Upper lobe of left lung (tissue), 6 donors: Measurements from ENCODE around the gene COX19. TPM values are rescaled to one million over a fixed set of nuclear protein-coding genes. Genes with fewer than 3 reads are reported as not detected.
"Not testable (repeated sequence)": the region's sequence is repeated elsewhere in the genome, so short reads cannot be mapped to it uniquely, and the experiment has no call there.

ENCODE experiments used
- ATAC-seq, 2 donors: fragments of 200-7000 bp; cut with Tn5 transposase; one replicate each; pipeline ENCODE4 v1.9.1; 2022; ENCODE audit warnings: mild to moderate bottlenecking in 2 of 2, moderate library complexity in 2 of 2; ENCODE audit not compliant: low FRiP score in 2 of 2
- DNase-seq, 2 donors: peaks; one replicate each; pipeline ENCODE4 v3.0.0-alpha.2; 2019 to 2020
- H3K27ac ChIP-seq, 4 donors: fragments of 200-600 bp; sonication (generic); one replicate each; pipeline ENCODE4 v1.5.1; 2016 to 2019
- H3K27me3 ChIP-seq, 4 donors: fragments of 200-600 bp; sonication (generic); one replicate each; pipeline ENCODE4 v1.5.1; 2017 to 2019
- H3K36me3 ChIP-seq, 4 donors: fragments of 200-600 bp; sonication (generic); one replicate each; pipeline ENCODE4 v1.5.1; 2016 to 2019
- H3K4me1 ChIP-seq, 4 donors: fragments of 200-600 bp; sonication (generic); one replicate each; pipeline ENCODE4 v1.5.1; 2018 to 2019
- H3K4me3 ChIP-seq, 4 donors: fragments of 200-600 bp; sonication (generic); one replicate each; pipeline ENCODE4 v1.5.1; 2017 to 2019; ENCODE audit warnings: mild to moderate bottlenecking in 2 of 4, moderate library complexity in 1 of 4
- H3K9me3 ChIP-seq, 4 donors: fragments of 200-600 bp; sonication (generic); one replicate each; pipeline ENCODE4 v1.5.1; 2018 to 2019
- EP300 ChIP-seq, 4 donors: sonication (generic); formaldehyde crosslinking; IDR thresholded peaks; one replicate each; pipeline ENCODE4 v1.5.1; 2017; ENCODE audit warnings: antibody characterized with exemption in 4 of 4, control low read depth in 2 of 4
- POLR2A ChIP-seq, 4 donors: fragments of 450-650 bp; IDR thresholded peaks; one replicate each; pipeline ENCODE4 v1.5.1; 2016 to 2017; ENCODE audit warnings: antibody characterized with exemption in 4 of 4, mild to moderate bottlenecking in 2 of 4
- POLR2AphosphoS5 ChIP-seq, 2 donors: sonication (generic); formaldehyde crosslinking; IDR thresholded peaks; one replicate each; pipeline ENCODE4 v1.5.1; 2017; ENCODE audit warnings: antibody characterized with exemption in 2 of 2
- WGBS, 2 donors: methylation state at CpG; one replicate each; pipeline ENCODE4 v1.1.5; 2017 to 2018; 5-methylcytosine and 5-hydroxymethylcytosine counted together
- total RNA-seq, 6 donors: library from RNA; depleted of rRNA in 4 of 6; stranded (reverse); fragments of >200 nt in 4 of 6; gene quantifications; one replicate each; pipeline versions ENCODE4 v1.1.0 to v1.2.1, GENCODE V29; 2016 to 2021
- TF ChIP-seq, protein P1 (sequence below), 6 experiments: fragments of 450-650 bp in 4 of 6; fragments of 200-600 bp in 2 of 6; sonication (generic) in 2 of 6; IDR thresholded peaks; one replicate each; pipeline ENCODE4 v1.5.1; 2016 to 2019; ENCODE audit warnings: antibody characterized with exemption in 6 of 6
- donor health status: DM: no; HTN: no; CAD: no; lungs with moderate emphysema.
- donor health status: DM: no; HTN: yes; CAD: no; lungs with severe emphysema.

Gene COX19
- total RNA-seq, 6 donors from 2014 or later, result 9.1 to 25.1 (median 11.5) TPM

DNA sequence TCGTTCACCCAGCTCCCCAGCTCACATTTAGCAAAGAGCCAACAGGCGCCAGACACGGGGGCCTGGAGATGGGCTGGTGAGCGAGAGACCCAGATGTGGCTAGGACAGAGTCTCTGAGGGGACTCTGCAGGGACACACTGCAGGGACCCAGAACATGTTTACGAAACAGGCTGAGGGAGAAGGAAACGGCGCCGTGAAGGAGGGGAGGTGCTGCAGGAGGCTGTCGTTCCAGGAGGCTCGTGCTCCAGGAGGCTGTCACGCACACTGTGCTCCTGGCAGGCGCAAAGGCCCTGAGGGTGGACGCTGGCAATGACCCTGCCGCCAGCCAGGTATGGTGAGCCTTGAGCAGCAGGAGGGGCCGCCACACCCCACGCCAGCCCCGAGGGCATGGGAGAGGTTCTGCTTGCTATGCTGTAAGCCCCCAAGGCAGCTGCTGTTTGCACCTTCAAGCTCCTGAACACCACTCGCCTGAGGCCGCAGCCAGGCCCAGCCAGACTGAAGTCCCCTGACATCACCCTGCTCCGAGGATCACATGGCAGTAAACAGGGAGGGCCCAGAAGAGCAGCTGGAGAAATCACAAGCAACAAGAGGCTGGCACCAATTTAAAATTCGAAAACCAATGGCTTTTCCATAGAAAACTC is 48.2 kb downstream of the COX19 start:
- peaks cover 7 to 32% (median 26%) of the 10 kb centered on the region in 4 donors for H3K4me1 ChIP-seq
- no peaks in the 10 kb centered on the region for H3K27me3 ChIP-seq
- 76 to 79% methylated on average over 11 to 18 of the region's 21 CpGs for WGBS, 2 donors
- peak; percentile 19 to 67 for DNase-seq
- H3K36me3 ChIP-seq, result no peaks in the 10 kb centered on the region
- no peak for TF ChIP-seq EP300 (IDR thresholded peaks at IDR 0.05)
- no peak for TF ChIP-seq POLR2AphosphoS5 (IDR thresholded peaks at IDR 0.05)
- TF ChIP-seq, protein P1, sequence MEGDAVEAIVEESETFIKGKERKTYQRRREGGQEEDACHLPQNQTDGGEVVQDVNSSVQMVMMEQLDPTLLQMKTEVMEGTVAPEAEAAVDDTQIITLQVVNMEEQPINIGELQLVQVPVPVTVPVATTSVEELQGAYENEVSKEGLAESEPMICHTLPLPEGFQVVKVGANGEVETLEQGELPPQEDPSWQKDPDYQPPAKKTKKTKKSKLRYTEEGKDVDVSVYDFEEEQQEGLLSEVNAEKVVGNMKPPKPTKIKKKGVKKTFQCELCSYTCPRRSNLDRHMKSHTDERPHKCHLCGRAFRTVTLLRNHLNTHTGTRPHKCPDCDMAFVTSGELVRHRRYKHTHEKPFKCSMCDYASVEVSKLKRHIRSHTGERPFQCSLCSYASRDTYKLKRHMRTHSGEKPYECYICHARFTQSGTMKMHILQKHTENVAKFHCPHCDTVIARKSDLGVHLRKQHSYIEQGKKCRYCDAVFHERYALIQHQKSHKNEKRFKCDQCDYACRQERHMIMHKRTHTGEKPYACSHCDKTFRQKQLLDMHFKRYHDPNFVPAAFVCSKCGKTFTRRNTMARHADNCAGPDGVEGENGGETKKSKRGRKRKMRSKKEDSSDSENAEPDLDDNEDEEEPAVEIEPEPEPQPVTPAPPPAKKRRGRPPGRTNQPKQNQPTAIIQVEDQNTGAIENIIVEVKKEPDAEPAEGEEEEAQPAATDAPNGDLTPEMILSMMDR (IDR thresholded peaks at IDR 0.05), result no peak
- TF ChIP-seq POLR2A (IDR thresholded peaks at IDR 0.05), result no peak
- H3K9me3 ChIP-seq, result no peaks in the 10 kb centered on the region
- ATAC-seq, result no peak
- H3K4me3 ChIP-seq, result no peak overlapping the region
- no peak overlapping the region for H3K27ac ChIP-seq

DNA sequence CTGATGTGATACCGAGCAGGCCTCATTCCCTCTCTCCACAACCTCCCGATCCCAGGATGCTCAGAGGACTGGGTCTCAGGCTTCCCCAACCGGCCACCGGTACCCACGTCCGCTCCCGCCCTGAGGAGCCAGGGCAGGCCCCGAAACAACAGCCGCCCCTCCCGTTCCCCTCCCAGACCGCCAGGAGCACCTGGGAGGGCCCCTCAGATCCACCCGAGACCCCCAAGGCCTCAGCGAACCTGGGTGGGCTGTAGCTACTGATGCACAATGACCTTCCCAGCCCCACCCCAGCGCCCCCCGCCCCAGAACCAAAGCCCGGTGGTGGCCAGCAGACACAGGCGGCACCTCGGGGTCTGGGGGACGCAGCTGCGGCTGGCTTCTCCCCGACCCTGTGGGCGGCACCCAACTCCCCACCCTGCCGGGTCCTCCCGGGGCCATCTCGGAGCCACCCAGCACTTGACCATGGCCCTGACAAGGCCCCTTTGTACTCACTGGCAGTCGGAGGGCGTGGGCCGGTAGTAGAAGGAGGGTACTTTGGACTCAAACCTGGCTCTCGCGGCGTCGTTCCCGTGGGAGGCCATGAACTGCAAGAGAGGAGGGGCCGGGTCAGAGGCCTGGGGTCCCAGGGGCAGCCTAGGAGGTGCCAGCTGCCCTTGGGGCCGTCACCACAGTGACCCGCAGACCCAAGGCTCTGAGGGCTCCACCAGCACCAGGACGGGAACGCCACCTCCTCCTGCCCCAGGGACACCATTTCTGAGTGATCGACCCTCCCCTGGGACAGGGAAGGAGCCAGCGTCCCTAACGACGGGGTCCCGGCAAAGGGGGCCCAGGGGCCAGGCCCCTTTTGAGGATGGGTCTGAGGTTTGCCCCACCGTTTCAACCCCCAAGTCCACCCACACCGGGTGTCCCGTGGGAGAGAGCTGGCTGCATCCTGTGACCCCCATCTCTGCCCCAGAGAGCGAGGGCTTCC is 49.0 kb downstream of the COX19 start:
- 82 to 87% methylated on average over 4 to 43 of the region's 47 CpGs for WGBS, 2 donors
- Histone ChIP-seq H3K27ac (peak overlapping the region in 1 of 4 donors; percentile 22), H3K4me1 (peaks cover 7 to 37% (median 31%) of the 10 kb centered on the region in 4 donors), H3K4me3 (no peak overlapping the region), H3K36me3 (no peaks in the 10 kb centered on the region), H3K27me3 (no peaks in the 10 kb centered on the region), H3K9me3 (no peaks in the 10 kb centered on the region)
- ATAC-seq (no peak), DNase-seq (peak; percentile 18 to 77)
- TF ChIP-seq POLR2AphosphoS5 (IDR thresholded peaks at IDR 0.05) (no peak), POLR2A (IDR thresholded peaks at IDR 0.05) (no peak), EP300 (IDR thresholded peaks at IDR 0.05) (no peak)
- TF ChIP-seq, protein P1 (IDR thresholded peaks at IDR 0.05), result no peak

DNA sequence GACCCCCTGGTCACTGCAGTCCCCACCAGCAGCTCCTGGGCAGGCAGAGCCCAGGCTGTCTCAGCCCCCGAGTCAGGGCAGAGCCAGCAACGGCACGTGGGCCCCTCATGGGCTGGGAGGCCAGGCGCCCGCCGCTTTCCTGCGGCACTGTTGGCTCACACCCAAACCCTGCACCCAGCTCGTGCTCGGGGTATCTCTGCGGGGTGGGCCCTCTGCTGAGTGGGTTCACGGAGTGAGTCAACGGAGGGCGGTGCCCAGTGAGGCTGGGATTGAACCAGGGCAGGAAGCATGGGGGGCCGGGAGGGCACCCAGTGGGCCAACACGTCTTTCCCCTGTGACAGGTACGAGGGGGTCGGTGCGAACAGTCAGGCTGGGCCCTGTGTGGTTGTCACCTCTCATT is 49.7 kb downstream of the COX19 start:
- no peak for TF ChIP-seq POLR2A (IDR thresholded peaks at IDR 0.05)
- no peak for TF ChIP-seq POLR2AphosphoS5 (IDR thresholded peaks at IDR 0.05)
- TF ChIP-seq EP300 (IDR thresholded peaks at IDR 0.05), result no peak
- TF ChIP-seq, protein P1 (IDR thresholded peaks at IDR 0.05), result no peak
- peaks cover 7 to 37% (median 31%) of the 10 kb centered on the region in 4 donors for H3K4me1 ChIP-seq
- ATAC-seq (no peak), DNase-seq (peak; percentile 63 to 84)
- H3K9me3 ChIP-seq, result no peaks in the 10 kb centered on the region
- H3K27me3 ChIP-seq, result no peaks in the 10 kb centered on the region
- no peaks in the 10 kb centered on the region for H3K36me3 ChIP-seq
- H3K27ac ChIP-seq, result peak overlapping the region in 1 of 4 donors; percentile 22
- 47 to 69% methylated on average over 3 to 15 of the region's 18 CpGs for WGBS, 2 donors
- H3K4me3 ChIP-seq, result no peak overlapping the region

DNA sequence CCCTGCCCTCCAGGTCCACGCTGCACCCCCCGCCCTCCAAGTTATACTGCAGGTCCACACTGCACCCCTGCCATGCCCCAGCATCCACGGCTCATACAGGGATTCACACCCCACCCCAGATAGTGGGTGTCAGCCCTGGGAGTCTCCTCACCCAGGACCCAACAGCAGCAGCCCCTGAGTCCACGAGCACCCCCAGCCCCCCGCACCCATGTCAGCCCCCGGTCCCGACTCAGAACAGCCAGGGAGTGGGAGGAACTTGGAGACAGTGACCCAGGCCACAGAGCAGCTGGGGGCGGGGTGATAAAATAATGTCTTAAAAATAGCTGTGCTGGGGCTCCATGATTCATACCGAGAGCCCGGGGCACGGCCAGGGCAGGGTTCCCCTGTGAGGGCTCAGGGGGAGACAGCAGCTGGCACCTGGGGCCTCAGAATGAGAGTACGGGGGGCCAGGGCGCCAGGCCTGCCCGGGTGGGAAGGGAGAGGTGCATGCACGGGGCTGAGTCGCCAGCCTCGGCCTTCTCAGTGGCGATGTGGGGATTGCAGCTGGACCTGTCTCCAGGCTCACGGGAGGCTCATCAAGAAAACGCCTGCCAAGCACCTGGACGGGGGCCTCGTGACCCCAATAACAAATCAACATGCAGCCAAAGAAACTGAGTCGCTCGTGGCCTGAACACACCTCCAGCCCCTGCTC is 50.7 kb downstream of the COX19 start:
- H3K27me3 ChIP-seq, result no peaks in the 10 kb centered on the region
- no peaks in the 10 kb centered on the region for H3K9me3 ChIP-seq
- peaks cover 7 to 37% (median 31%) of the 10 kb centered on the region in 4 donors for H3K4me1 ChIP-seq
- TF ChIP-seq POLR2A (IDR thresholded peaks at IDR 0.05), result no peak
- TF ChIP-seq POLR2AphosphoS5 (IDR thresholded peaks at IDR 0.05), result no peak
- no peak for TF ChIP-seq EP300 (IDR thresholded peaks at IDR 0.05)
- TF ChIP-seq, protein P1 (IDR thresholded peaks at IDR 0.05), result no peak
- DNase-seq (peak; percentile 46 to 76), ATAC-seq (no peak)
- no peak overlapping the region for H3K4me3 ChIP-seq
- H3K36me3 ChIP-seq, result no peaks in the 10 kb centered on the region
- H3K27ac ChIP-seq, result peak overlapping the region in 2 of 4 donors; percentile 4 to 21
- WGBS, 2 donors, result 65 to 69% methylated on average over 19 to 21 of the region's 24 CpGs

DNA sequence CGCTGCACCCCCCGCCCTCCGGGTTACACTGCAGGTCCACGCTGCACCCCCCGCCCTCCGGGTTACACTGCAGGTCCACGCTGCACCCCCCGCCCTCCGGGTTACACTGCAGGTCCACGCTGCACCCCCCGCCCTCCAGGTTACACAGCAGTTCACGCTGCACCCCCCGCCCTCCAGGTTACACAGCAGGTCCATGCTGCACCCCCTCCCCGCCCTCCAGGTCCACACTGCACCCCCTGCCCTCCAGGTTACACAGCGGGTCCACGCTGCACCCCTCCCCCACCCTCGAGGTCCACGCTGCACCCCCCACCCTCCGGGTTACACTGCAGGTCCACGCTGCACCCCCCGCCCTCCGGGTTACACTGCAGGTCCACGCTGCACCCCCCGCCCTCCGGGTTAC is 51.3 kb downstream of the COX19 start:
- not testable (repeated sequence) for H3K36me3 ChIP-seq, DNase-seq, H3K27me3 ChIP-seq, H3K9me3 ChIP-seq, ATAC-seq
- WGBS, 2 donors, result 91% methylated on average over 9 of the region's 25 CpGs; no CpG with 5 or more reads in 1 of the 2 donors
- peaks cover 7 to 37% (median 31%) of the 10 kb centered on the region in 4 donors for H3K4me1 ChIP-seq
- H3K27ac ChIP-seq, result peak overlapping the region in 2 of 4 donors; percentile 69 to 76
- H3K4me3 ChIP-seq, result peak overlapping the region in 1 of 4 donors; percentile 34
